ENCODE data around the gene ARSI.

Gene ARSI

DNA sequence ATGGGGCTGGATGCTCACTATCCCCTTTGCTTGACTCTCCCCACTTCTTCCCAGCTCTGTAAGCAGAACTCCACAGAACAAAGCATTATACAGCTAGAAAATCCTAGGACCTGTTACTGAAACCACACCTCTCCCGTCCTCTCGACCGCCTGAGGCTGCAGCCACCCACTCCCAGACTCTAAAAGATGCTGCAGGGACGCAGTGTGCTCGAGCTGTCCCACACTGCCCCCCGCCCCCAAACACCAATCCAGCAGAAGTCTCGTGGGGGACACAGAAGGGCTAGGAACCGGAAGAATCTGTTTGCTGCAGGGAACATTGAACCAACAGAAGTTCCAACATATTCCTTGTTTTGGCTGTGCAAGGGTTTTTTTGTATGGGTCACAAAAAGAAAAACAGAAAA lies 20.7 kb downstream of the ARSI start:
- DNase-seq: no peak
- ATAC-seq: no peak
- Mint-ChIP-seq H3K4me3 (no peak overlapping the region), H3K27ac (no peak overlapping the region), H3K36me3 (ENCODE audit: low read depth) (no peaks in the 10 kb centered on the region), H3K27me3 (peaks cover 5% of the 10 kb centered on the region), H3K4me1 (no peaks in the 10 kb centered on the region), H3K9me3 (no peaks in the 10 kb centered on the region)

GRCh38 chr5:150279330-150280020 lies 23.2 kb downstream of the ARSI start:
- H3K4me3 Mint-ChIP-seq: no peak overlapping the region
- H3K4me1 Mint-ChIP-seq: no peaks in the 10 kb centered on the region
- H3K27me3 Mint-ChIP-seq: peaks cover 5% of the 10 kb centered on the region
- H3K27ac Mint-ChIP-seq: no peak overlapping the region
- ATAC-seq (no peak), DNase-seq (no peak)
- H3K36me3 Mint-ChIP-seq (ENCODE audit: low read depth): no peaks in the 10 kb centered on the region
- no peaks in the 10 kb centered on the region for H3K9me3 Mint-ChIP-seq

GRCh38 chr5:150278916-150279315 lies 23.8 kb downstream of the ARSI start:
- Mint-ChIP-seq H3K27ac (no peak overlapping the region), H3K4me1 (no peaks in the 10 kb centered on the region), H3K4me3 (no peak overlapping the region), H3K27me3 (peaks cover 5% of the 10 kb centered on the region), H3K9me3 (no peaks in the 10 kb centered on the region), H3K36me3 (ENCODE audit: low read depth) (no peaks in the 10 kb centered on the region)
- ATAC-seq: no peak
- DNase-seq: no peak

DNA sequence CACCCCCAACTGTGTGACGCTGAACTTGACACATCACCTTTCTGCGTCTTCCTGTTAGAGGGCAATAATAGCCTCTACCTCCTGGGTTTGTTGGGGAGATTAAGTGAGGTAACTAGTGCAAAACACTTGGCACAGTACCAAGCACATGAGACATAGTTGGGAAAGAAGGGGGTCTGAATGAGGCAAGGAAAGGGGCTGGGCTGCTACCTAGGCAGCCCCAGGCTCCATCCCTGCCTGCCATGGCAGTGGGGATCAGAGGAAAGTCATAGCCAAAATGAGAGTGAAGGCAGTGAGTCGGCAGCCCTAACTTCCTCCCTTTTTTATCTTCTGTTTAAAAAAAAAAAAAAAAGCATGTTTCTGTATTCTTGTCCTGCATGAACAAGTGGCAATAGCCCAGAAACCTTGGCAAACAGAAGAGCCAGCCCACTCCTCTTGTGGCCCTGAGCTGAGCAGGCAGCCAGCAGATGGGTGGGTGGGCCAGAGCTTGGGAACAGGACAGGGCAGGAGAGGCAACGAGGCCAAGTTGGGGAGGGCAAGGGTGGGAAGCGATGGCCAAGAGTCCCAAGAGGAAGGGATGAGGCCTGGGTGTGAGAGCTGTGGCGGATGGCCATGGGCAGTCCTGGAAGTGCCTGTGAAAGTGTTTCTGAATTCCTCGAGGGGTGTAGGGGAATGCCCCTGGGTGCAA lies 24.5 kb downstream of the ARSI start:
- no peaks in the 10 kb centered on the region for H3K9me3 Mint-ChIP-seq
- H3K36me3 Mint-ChIP-seq (ENCODE audit: low read depth): no peaks in the 10 kb centered on the region
- DNase-seq: no peak
- peaks cover 5% of the 10 kb centered on the region for H3K27me3 Mint-ChIP-seq
- no peaks in the 10 kb centered on the region for H3K4me1 Mint-ChIP-seq
- no peak overlapping the region for H3K27ac Mint-ChIP-seq
- H3K4me3 Mint-ChIP-seq: no peak overlapping the region
- ATAC-seq: no peak

- no peaks in the 10 kb centered on the region for H3K4me1 Mint-ChIP-seq
- DNase-seq (no peak), ATAC-seq (no peak)
- H3K4me3 Mint-ChIP-seq: no peak overlapping the region
- peaks cover 5% of the 10 kb centered on the region for H3K27me3 Mint-ChIP-seq
- no peaks in the 10 kb centered on the region for H3K9me3 Mint-ChIP-seq
- H3K36me3 Mint-ChIP-seq (ENCODE audit: low read depth): no peaks in the 10 kb centered on the region
- H3K27ac Mint-ChIP-seq: no peak overlapping the region
These were observed 25.7 kb downstream of the ARSI start for GRCh38 chr5:150277043-150277442.

DNA sequence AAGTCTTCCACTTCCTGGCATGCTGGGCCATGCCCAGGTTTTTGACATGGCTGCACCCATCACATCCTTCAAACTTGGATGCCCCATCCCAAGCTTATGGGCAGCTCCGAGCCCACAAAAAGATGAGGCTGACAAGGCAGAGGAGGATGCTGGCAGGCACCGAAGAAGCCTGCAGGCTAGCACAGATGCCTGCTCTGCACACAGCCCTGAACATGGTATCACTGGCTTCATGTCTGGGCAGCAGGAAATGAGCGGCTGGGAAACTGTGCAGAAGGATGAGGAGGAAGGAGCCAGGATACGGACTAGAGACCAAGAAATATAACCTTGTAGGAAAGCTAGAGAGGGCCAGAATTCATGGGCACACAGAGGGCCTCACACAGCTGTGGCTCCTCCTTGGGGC lies 27.9 kb downstream of the ARSI start:
- Mint-ChIP-seq H3K4me1 (no peaks in the 10 kb centered on the region), H3K36me3 (ENCODE audit: low read depth) (no peaks in the 10 kb centered on the region), H3K27ac (no peak overlapping the region), H3K4me3 (no peak overlapping the region), H3K9me3 (no peaks in the 10 kb centered on the region), H3K27me3 (peaks cover 2% of the 10 kb centered on the region)
- DNase-seq: no peak
- no peak for ATAC-seq

- Mint-ChIP-seq H3K9me3 (no peaks in the 10 kb centered on the region), H3K4me1 (no peaks in the 10 kb centered on the region), H3K4me3 (no peak overlapping the region), H3K36me3 (ENCODE audit: low read depth) (no peaks in the 10 kb centered on the region), H3K27me3 (no peaks in the 10 kb centered on the region), H3K27ac (no peak overlapping the region)
- DNase-seq (no peak), ATAC-seq (peak; percentile 64)
These were observed 30.2 kb downstream of the ARSI start for GRCh38 chr5:150272531-150272930.

GRCh38 chr5:150271923-150272322 lies 30.8 kb downstream of the ARSI start:
- Mint-ChIP-seq H3K27ac (no peak overlapping the region), H3K27me3 (no peaks in the 10 kb centered on the region), H3K9me3 (no peaks in the 10 kb centered on the region), H3K4me3 (no peak overlapping the region), H3K4me1 (no peaks in the 10 kb centered on the region), H3K36me3 (ENCODE audit: low read depth) (no peaks in the 10 kb centered on the region)
- DNase-seq: no peak
- no peak for ATAC-seq

- Mint-ChIP-seq H3K27ac (no peak overlapping the region), H3K9me3 (no peaks in the 10 kb centered on the region), H3K27me3 (no peaks in the 10 kb centered on the region), H3K36me3 (ENCODE audit: low read depth) (no peaks in the 10 kb centered on the region), H3K4me3 (no peak overlapping the region), H3K4me1 (no peaks in the 10 kb centered on the region)
- ATAC-seq (no peak), DNase-seq (no peak)
These were observed 31.4 kb downstream of the ARSI start for GRCh38 chr5:150271296-150271692.

DNA sequence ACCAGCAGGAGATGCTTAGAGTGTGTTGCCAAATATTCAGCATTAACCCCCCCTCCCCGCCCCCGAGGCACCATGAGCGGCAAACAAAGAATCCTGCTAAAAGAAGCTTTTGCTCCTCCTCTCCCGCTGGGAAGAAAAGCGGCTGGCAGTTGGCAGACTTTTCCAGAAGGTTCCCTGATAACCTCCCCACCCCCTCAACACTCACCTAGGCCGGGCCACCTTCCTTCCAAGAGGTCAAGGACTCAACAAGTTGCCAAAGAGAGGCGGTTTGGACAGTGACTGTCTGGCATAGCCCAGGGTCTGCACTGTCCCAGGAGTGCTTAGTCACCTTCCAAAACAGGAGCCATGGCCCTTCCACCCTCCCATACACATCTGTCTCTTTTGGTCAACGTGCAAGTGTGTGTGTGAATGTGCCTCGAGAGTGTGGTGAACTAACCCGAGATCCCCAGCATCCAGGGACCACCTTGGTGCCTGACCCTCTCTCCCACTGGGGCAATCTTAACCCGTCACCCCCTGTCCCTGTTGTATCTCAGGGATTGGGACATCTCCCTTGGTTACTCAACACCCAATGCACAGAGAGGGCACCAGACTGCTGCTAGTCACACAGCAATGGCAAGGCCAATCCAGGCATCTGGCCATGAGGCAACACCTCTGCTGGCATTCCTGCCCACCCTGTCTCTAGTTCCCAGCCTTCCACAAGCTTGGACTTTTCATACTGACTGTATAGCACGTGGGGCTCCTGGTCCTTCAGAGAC lies 32.0 kb downstream of the ARSI start:
- Mint-ChIP-seq H3K4me1 (no peaks in the 10 kb centered on the region), H3K27me3 (no peaks in the 10 kb centered on the region), H3K4me3 (no peak overlapping the region), H3K27ac (no peak overlapping the region), H3K9me3 (no peaks in the 10 kb centered on the region), H3K36me3 (ENCODE audit: low read depth) (no peaks in the 10 kb centered on the region)
- ATAC-seq (no peak), DNase-seq (no peak)

DNA sequence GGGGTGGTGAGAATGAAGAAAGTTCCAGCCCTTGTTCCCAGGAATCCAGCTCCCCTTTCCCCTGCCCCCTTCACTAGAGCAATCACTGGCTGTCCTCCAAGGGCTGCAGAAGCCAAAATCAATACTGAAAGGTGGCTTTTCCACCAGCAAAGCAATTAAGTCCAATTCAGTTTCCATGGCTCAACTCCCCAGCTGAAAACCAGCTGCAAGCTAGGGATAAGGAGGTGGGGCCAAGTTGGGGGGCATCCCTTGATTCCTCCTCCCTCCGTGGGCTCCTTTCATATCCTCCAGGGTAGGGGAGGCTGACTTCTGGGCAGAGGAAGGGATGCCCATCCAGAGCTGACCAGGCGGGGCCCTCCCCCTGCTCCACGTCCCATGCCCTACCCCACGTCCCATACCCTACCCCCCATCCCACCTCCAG lies 35.8 kb downstream of the ARSI start:
- Mint-ChIP-seq H3K4me1 (no peaks in the 10 kb centered on the region), H3K36me3 (ENCODE audit: low read depth) (no peaks in the 10 kb centered on the region), H3K4me3 (no peak overlapping the region), H3K27me3 (no peaks in the 10 kb centered on the region), H3K27ac (no peak overlapping the region), H3K9me3 (no peaks in the 10 kb centered on the region)
- DNase-seq: no peak
- no peak for ATAC-seq

DNA sequence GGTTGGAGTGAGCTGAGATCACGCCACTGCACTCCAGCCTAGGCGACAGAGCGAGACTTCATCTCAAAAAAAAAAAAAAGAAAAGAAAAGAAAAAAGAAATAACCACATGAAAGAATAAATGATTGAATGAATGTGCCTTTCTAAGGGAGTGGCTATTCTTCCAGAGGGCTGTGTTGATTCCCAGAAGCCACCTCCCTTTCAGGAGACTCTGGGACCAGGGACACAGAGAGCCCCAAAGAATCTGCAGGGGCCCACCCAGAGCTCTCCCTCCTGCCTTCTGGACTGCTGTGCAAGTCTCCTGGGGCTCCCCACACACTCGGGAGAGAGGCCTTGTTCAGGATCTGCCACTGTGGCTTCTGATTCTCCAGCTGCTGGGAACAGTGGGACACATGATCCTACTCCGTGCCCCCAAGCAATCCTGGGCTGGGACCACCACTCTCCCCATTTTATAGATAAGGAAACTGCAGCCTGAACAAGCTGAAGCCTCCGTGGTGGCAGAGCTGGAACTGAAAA lies 36.8 kb downstream of the ARSI start:
- Mint-ChIP-seq H3K4me1 (no peaks in the 10 kb centered on the region), H3K27me3 (no peaks in the 10 kb centered on the region), H3K36me3 (ENCODE audit: low read depth) (no peaks in the 10 kb centered on the region), H3K9me3 (no peaks in the 10 kb centered on the region), H3K4me3 (no peak overlapping the region), H3K27ac (no peak overlapping the region)
- DNase-seq: no peak
- ATAC-seq: no peak

- no peak for DNase-seq
- Mint-ChIP-seq H3K27ac (no peak overlapping the region), H3K27me3 (peaks cover 2% of the 10 kb centered on the region), H3K4me1 (no peaks in the 10 kb centered on the region), H3K9me3 (no peaks in the 10 kb centered on the region), H3K4me3 (no peak overlapping the region), H3K36me3 (ENCODE audit: low read depth) (no peaks in the 10 kb centered on the region)
- ATAC-seq: no peak
These were observed 37.8 kb downstream of the ARSI start for GRCh38 chr5:150264667-150265603.

Measured in activated naive CD8-positive, alpha-beta T cell treated with anti-CD3 and anti-CD28 coated beads, Interleukin-2, amount 50 U/mL, for 24 hours (primary cell).